ENCODE measurements around the gene MAN2A1.

The MAN2A1 gene

DNA sequence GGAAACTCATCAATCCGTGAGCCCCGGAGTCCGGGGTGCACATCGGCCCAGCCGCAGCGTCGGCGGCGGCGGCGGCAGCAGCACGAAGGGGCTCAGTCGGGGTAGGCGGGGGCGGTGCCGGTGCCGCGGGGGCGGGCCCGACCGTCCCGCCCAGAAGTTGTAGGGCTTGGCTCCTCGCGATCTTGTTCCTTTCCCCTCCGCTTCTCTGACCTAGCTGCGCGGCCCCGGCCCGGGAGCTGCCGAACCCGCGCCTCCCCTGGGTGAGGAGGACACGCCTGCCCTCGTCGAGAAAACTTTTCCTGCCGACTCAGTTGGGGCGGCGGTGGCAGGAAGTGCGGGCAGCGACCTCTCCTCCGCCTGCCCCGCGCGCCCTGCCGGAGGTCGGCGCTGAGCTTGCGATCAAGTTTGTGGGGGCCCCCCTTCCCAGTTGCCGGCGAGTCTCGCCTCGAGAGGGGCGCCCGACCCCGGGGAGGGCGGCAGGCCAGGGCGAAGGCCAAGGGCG lies at the start of gene MAN2A1:
Gene MAN2A1, plus strand, starts transcription at position 188 of the 502 bp plus-strand sequence. CDS start 491 bp downstream, outside the sequence.
- in situ Hi-C loops (cut with MboI; ENCODE audit: low sequenced_read_pairs): no loop called here

DNA sequence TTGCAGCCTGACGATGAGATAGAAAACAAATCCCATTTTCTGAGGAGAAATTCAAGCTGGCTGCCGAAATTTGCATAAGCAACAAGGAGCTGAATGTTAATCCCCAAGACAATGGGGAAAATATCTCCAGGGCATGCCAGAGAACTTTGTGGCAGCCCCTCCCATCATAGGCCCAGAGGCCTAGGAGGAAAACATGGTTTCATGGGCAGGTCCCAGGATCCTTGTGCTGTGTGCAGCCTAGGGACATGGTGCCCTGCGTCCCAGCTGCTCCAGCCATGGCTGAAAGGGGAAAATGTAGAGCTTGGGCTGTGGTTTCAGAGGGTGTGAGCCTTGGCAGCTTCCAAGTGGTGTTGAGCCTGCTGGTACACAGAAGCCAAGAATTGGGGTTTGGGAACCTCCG lies 48.8 kb upstream of the MAN2A1 start:
- in situ Hi-C loops (cut with MboI; ENCODE audit: low sequenced_read_pairs): no loop called here

DNA sequence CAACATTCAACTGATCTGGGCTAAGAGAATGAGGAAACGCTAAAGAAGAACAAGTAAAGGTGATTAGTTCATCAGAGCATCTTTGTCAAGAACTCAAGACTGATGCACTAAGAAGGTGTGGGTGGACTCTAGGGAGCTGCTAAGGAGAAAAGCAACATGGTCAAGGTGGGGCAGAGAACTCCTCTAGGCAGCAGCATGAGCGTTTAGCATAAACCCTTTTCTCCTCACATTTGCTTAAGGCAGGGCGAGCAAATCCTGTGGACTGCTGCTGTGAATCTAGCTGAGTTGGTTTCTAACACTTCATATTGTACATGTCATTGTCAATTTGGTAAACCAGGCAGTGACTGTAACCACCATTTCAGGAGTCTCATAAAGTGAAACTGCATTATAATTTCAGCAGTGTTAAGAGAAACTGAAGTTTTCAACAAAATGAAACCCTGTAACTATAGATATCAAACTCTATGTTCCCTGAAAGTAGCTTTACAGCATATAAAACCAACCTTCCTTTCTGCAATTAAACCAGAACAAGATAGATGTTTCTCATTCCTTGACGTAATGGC lies 45.9 kb upstream of the MAN2A1 start:
- in situ Hi-C loops (cut with MboI; ENCODE audit: low sequenced_read_pairs): no loop called here

DNA sequence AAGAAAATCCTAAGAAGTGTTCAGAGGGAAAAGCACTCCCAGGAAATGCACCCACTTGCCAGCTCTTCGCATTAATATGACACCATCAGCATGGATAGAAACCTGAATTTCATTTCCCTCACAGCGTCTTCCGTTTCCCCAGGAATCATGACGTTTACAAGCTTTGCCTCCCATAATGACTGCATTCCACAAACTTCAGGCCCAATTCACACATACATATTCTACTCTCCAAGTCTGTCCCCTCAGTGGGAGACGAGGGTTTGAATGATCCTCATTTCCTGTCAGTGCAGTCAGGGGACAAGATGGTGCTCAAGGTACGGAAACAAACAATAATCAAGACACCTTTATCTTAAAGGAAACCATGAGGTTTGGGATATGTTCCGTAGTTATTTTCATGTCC lies 44.9 kb upstream of the MAN2A1 start:
- in situ Hi-C loops (cut with MboI; ENCODE audit: low sequenced_read_pairs): no loop called here

DNA sequence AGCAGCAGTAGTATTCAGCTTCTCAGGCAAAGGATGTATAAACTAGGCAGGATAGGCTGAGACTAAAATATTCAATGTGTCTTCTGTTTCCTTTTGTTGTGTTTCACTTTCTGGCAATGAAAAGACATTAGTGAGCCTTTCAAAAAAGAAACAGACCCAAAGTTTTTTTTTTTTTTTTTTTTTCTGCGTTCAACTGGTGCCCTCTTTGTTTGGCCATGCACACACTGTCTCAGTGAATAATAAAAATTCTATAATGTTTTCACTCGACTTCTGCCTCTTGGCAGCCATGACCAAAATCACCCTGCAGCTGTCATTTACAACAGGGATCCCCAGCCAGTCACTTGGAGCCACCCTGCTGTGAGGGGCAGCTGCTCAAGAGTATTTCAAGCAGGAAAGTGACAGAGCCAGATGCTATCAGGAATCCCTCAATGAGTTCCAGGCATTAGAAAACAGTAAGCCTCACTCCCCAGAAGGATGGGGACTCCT lies 44.0 kb upstream of the MAN2A1 start:
- in situ Hi-C loops (cut with MboI; ENCODE audit: low sequenced_read_pairs): no loop called here

DNA sequence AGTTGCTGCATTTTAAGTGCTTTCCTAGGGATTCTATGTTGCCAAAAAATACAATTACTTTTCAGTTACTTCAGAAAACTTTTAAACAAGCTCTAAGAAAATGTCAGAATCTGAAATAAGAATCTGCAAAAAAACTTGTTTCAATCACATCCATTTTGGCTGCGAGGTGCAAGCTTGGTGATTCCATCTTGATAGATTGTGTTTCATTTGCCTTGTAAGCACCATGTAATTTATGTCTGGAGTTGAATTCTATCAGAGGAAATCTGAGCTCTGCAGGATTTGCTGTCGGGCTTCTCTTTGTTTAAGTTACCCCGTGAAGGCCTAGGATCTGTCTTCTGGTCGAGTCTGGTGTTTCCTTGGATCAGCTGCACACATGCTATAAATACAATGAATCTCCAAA lies 40.4 kb upstream of the MAN2A1 start:
- in situ Hi-C loops (cut with MboI; ENCODE audit: low sequenced_read_pairs): no loop called here

DNA sequence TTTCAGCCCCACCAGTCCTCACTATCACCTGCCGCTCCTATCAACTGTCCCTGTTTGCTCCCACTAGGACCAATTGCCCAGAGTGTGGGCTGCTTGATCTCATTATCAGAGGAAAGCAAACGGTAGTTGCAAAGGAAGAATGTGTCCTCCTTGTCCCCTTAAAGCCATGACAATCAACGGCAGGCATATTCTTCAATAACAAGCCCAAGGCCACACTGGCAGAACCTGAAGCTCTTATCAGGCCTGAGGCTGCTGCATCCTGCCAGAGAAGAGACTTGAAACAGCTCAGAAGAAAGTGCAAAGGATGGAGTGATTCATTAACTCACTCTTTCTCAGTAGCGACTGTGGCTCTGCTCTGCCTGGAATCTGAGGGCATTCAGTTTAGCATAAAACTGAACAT lies 39.2 kb upstream of the MAN2A1 start:
- in situ Hi-C loops (cut with MboI; ENCODE audit: low sequenced_read_pairs): no loop called here

DNA sequence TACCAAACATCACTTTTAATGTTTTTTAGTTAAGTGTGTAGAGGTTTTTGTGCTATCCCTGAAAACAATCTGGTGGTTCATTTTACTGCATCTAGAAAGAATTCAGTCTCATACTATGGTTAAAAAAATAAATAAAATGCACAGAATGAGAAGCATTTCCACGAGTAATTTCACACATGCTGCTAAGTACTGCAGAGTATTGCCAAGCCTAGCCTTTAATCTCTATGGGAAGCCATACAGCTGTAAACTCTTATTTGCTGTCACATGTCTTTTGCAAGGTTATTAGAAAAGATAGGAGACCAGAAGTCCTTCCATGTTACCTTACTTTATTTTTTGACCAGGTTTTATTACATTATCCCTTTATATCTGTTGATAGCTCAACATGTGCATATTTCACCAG lies 37.6 kb upstream of the MAN2A1 start:
- in situ Hi-C loops (cut with MboI; ENCODE audit: low sequenced_read_pairs): no loop called here

DNA sequence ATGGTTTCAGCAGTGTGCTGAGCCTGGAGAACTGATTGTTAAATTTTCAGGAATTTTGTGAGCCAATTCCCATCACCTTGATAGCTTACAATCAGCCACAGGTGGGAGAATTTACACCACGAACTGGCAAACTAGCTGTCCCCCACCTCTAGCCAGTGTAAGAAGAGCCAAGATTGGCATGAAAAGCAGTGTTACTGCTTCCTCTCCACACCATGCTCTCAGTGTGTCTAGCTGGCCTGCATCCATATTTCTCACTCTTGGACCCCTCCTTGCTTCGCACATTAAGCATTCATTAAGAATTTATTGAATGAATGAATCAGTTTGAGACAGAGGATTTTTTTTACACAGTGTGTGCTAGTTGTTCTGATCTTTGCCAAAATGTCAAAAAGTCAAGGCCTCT lies 36.7 kb upstream of the MAN2A1 start:
- in situ Hi-C loops (cut with MboI; ENCODE audit: low sequenced_read_pairs): no loop called here

DNA sequence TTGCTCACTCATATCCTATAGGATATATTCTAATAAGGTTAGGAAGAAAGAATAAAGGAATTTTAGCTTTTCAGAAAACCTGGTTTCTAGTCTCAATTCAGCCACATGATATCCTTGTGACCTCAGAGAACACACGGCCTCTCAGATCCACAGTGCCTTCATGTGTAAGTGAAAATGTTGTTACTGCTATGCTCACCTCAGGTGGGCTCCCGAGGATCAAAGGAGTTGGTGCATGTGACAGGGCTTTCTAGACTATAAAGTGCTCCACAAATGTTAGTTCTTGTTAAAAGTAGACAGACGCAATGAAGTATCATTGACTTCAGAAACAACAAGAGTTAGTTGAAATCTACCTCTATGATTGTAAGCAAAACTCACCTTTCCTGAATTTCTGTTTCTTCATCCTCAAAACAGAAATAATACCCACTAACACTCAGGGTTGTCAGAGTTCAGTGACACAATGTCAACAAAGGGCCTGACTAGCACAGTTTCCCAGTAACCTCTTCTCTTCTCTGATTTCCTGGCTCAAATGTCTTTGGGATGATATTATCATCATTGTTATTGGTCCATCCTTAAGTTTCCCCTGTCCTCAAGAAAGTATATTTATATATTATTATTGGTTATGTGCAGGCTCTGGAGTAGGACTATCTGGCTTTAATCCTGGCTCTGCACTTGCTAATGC lies 36.0 kb upstream of the MAN2A1 start:
- in situ Hi-C loops (cut with MboI; ENCODE audit: low sequenced_read_pairs): no loop called here

DNA sequence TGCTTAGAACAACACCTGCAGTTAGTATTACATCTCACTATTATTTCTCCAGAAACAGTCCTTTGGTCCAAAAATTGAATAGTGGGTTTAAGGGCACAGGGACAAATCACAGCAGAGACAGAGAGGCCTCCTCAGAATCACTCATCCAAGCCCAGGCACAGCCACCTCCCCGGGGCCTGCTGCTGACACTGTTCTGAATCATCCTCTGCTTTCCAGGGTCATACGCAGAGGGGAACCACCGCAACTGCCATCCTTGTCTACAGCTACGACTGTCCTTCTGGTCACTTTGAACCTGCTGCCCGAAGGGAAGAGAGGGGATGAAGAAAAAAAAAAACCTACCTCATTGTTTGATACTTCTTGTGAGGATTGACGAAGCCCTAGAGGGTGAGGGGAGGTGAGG lies 35.3 kb upstream of the MAN2A1 start:
- in situ Hi-C loops (cut with MboI; ENCODE audit: low sequenced_read_pairs): no loop called here

DNA sequence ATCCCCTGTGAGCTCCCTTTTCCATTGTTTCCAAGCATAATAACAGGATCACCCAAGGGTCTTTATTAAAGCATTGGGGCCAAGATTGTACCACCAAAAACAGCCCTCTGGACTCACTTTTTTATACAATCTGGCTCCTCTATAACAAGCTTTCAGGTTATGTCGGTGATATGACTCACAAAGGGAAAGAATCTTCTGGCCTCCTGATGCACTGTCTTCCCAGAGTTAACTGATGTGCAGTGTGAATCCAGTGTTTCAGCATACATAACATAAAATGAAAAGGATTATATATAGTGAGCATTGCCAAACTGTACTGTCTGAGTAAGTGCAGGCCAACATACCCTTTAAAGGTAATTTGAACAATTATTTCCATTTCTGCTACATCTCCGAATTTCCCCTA lies 33.9 kb upstream of the MAN2A1 start:
- in situ Hi-C loops (cut with MboI; ENCODE audit: low sequenced_read_pairs): no loop called here

DNA sequence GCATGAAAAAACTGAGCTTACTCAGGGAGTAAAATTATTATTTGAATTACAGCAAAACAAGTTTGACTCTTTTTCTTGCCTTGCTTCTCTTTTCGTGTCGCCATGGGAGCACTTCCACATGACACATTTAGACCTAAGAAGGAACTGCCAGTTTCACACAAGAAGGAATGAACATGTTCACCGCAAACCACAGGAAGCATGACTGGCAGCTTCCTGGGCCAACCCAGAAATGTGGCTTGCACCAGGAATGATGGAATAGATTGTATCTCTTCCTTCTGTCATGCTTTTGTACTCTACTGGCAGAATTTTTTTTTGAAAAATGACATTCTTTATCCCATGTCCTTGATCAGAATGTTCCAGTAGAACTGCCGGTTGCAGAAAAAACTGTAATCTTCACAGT lies 32.9 kb upstream of the MAN2A1 start:
- in situ Hi-C loops (cut with MboI; ENCODE audit: low sequenced_read_pairs): no loop called here

DNA sequence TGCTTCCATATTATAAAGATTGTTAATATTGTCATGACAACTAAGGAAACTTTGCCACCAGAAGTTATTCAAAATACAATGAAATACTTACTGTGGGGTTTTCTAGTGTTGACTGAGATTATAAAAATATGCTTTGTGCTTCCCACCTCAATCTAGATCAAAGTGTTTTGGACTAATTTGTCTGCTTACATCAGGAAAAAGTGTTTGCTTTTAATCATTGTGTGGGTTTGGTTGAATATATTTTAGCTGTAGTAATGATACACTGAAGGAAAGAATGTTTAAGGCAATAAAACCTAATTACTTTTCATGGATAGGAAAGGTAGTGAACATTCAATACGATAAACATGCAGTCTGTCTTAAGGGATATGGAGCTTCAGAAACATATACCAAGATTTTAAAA lies 29.8 kb upstream of the MAN2A1 start:
- in situ Hi-C loops (cut with MboI; ENCODE audit: low sequenced_read_pairs): no loop called here

DNA sequence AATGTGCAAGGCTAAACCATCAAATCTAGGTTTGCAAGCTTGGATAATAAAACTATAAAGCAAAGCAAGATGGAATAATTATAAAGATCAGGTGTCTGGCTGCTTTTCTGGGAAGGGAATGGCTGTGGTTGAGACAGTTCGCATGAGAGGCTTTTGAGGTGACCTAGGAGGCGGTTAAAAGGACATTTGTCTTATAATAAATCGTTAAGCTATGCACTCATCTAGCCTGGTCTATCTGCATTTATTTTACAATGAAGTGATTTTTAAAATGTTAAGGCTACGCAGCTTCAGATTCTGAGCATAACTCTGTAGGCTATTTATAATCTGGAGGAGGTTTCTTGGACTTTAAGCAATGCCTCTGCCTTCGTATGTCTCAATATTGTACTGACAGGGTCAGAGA lies 29.4 kb upstream of the MAN2A1 start:
- in situ Hi-C loops (cut with MboI; ENCODE audit: low sequenced_read_pairs): no loop called here

DNA sequence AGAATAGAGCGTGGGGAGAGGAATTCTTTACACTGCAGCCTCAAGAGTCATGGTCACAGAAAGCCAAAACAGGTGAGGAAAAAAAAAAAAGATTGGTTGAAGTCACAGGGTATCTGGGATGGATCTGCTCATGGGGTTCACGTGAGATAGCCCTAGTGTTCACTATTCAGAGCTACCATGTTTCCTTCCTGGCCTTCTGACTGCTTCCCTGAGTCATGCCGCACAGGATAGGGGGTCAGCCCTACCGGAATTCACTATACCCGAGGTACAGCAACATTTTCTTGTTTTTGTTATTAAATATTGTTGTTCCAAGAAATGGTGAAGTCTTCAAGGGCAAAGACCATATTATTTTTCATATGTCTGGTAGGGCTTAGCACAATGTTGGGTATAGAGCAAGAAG lies 21.5 kb upstream of the MAN2A1 start:
- in situ Hi-C loops (cut with MboI; ENCODE audit: low sequenced_read_pairs): no loop called here

DNA sequence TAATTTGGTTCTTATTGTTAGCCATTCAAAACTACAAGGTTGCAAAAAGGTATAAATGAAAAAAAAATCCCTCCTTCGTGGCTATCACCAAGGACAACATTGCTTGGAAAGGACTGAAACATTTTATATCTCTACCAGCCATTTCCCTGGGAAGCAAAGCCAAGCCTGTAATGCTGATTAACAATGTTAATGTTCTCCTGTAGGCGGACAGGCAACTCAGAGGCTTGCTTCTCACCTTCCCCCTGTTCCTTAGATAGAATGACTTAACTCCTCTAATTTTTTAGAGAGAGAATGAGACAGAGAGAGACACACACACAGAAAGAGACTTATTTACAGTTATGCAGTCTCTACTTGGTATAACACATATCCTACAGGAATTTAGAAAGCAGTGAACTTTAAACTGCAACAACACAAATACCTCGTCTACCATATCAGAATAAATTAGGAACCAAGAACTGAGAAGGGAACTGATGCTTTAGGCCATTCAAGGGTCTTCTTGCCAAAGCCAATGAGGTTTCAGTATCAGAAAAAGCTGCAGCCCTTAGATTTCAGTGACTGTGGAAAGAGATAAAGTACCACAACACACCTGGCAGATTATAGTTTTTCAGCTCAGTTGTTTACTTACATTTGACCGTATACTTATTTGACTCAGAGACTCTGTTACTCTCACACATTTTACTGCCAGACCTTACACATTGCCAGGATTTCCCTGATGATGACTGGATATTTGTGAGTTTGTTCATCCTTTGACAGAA lies 20.9 kb upstream of the MAN2A1 start:
- in situ Hi-C loops (cut with MboI; ENCODE audit: low sequenced_read_pairs): no loop called here

DNA sequence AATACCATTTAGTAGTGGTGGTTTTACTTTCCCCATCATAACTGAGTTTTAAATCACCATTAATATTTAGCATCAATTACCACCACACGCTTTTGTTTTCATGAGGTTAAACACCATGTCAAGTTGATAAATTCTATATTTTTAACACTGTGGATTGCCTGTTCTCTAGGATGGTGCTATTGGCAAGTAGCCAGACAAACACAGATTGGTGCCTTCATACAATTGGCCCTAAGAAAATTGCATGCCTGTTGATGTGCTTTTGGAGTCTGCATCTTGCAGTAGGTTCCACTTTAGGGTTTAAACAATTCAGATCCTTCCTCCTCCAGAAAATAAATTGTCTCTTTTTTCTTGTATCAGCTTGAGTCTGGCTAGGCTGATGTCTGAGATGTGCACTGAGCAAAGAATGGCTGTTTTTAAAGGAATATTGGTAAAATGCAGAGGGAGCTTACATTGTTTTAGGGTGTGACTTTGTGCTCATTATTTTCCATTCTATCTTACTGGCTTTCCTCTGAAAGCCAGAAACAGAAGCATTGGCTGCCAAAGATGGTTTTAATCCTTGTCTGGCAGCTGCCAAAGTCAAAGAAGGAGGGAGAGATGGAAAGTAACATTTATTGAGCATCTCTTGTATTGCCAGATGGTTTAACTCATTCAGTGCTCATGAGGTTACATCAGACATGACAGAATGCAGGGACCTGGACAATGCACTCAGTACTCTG lies 19.6 kb upstream of the MAN2A1 start:
- in situ Hi-C loops (cut with MboI; ENCODE audit: low sequenced_read_pairs): no loop called here

DNA sequence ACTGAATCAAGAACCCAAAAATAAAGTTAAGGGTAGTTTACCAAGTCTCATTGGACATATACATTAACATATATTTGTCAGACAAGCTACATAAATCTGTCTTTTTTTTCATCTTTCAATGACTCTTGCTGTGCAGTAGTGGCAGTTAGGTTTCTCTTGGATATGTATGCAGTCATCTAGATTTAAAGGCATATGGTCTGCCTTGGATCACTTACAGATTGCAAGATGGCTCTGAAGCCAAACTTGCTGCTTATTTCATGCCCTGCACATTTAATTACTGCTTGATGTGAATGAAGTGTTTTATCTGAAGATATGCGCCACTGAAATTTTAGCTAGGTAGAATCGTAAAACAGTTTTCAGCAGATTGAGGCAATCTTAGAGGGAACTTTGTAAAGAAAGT lies 18.6 kb upstream of the MAN2A1 start:
- in situ Hi-C loops (cut with MboI; ENCODE audit: low sequenced_read_pairs): no loop called here

DNA sequence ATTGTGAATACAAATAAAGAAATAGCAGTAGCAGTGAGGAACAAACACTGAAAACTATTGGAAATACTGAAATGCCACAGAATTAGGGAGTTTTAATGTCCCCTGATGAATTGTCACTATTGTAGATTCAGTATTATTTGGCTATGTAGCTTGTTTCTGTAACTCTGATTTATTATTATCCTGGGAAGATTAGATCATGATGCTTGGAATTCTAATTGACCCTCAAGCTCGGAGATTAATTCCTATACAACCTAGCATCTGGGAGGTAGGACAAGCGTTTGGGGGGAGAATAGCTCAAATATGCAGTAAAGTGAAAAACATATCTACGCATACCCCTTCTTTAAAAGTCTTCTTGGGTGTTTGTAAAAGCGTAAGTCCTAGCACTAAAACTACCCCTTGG lies 15.1 kb upstream of the MAN2A1 start:
- in situ Hi-C loops (cut with MboI; ENCODE audit: low sequenced_read_pairs): no loop called here

DNA sequence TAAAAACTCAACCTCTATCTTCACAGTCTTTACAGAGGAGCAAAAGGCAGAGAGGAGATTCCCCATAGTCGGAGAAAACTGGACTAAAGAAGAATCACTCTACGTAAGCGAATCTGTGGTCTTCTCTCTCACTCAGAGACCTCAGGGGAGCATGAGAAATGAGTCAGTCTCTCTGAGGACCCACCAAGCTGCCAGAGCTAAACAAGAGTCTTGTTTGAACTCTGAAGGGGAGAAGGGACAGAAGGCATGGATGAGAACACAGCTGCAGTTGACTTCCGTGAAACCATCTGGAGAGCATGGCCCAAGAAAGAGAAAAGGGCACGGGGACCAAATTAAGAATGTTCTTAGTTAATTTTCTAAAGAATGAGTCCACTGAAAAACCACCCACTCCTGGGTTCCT lies 12.8 kb upstream of the MAN2A1 start:
- in situ Hi-C loops (cut with MboI; ENCODE audit: low sequenced_read_pairs): no loop called here
